ENCODE results near the gene TAF1B. TPM values are rescaled to one million over a fixed set of nuclear protein-coding genes. Genes with fewer than 3 reads are reported as not detected.

TAF1B gene
- total RNA-seq, 1 experiment from 2014 or later = 24.8 TPM

GRCh38 chr2:9950521-9951271 lies 107.4 kb downstream of the TAF1B start:
- peak in 1 of 2 experiments; percentile 32 for DNase-seq
- ChIA-PET CTCF (no interaction called here), POLR2A (ENCODE audit: unreplicated experiment) (no interaction called here)
- H3K4me3 ChIP-seq = peak overlapping the region; percentile 59; the same call in 1 of the 2 replicates
- H4K20me1 ChIP-seq (ENCODE audit: insufficient read depth) = 0 out of 2 replicates have a peak, but pooled peaks cover 10% of the 10 kb centered on the region
- no peak overlapping the region; the same call in 1 of the 2 replicates for H3K27ac ChIP-seq
- H3K9me3 ChIP-seq (ENCODE audit: insufficient read depth, low read depth) = no peaks in the 10 kb centered on the region
- TF ChIP-seq EZH2 (IDR thresholded peaks at IDR 0.05; ENCODE audit: low read depth) = no peak
- TF ChIP-seq, protein P1, sequence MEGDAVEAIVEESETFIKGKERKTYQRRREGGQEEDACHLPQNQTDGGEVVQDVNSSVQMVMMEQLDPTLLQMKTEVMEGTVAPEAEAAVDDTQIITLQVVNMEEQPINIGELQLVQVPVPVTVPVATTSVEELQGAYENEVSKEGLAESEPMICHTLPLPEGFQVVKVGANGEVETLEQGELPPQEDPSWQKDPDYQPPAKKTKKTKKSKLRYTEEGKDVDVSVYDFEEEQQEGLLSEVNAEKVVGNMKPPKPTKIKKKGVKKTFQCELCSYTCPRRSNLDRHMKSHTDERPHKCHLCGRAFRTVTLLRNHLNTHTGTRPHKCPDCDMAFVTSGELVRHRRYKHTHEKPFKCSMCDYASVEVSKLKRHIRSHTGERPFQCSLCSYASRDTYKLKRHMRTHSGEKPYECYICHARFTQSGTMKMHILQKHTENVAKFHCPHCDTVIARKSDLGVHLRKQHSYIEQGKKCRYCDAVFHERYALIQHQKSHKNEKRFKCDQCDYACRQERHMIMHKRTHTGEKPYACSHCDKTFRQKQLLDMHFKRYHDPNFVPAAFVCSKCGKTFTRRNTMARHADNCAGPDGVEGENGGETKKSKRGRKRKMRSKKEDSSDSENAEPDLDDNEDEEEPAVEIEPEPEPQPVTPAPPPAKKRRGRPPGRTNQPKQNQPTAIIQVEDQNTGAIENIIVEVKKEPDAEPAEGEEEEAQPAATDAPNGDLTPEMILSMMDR (conservative IDR thresholded peaks at IDR 0.05) = no peak; the same call in 1 of the 2 replicates
- H3K36me3 ChIP-seq (ENCODE audit: low read depth) = 0 out of 2 replicates have a peak, but pooled peaks cover 8% of the 10 kb centered on the region
- H3K9me2 ChIP-seq (ENCODE audit: insufficient read depth) = no peaks in the 10 kb centered on the region
- H3K4me1 ChIP-seq (replicated peaks; ENCODE audit: insufficient read depth) = peaks cover 37% of the 10 kb centered on the region
- no peaks in the 10 kb centered on the region for H3K27me3 ChIP-seq (ENCODE audit: insufficient read depth, low read depth)
- peak overlapping the region; percentile 76; the same call in 1 of the 2 replicates for H2AFZ ChIP-seq
- no peaks in the 10 kb centered on the region; the same call in 1 of the 2 replicates for H3F3A ChIP-seq (ENCODE audit: insufficient read depth, low read depth)
- TSS peak; percentile 49 for BruUV-seq (replicated peaks)
- peak overlapping the region; percentile 84 for H3K4me2 ChIP-seq
- intact Hi-C loops (cut with micrococcal nuclease; ENCODE audit: unreplicated experiment) = loop anchor here (1.0 to 2.0 kb wide), 2 partner anchors 46 to 53 kb away; no protein-coding TSS in a partner anchor
- peaks cover 35% of the 10 kb centered on the region for H3K79me2 ChIP-seq (ENCODE audit: low read depth)

DNA sequence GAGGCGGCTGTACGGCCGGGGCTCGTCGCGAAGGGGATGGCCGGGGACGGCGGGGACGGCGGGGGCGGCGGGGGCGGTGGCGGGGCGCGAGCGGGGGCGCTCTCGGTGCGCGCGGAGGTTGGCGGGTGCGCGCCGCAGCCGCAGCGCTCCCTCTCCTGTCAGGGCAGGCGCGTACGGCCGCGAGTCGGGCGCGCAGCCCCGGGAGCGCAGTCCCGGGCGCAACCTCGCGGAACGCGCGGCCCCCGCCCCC lies 107.9 kb downstream of the TAF1B start:
- Histone ChIP-seq H3F3A (ENCODE audit: insufficient read depth, low read depth) (no peaks in the 10 kb centered on the region; the same call in 1 of the 2 replicates), H4K20me1 (ENCODE audit: insufficient read depth) (0 out of 2 replicates have a peak, but pooled peaks cover 10% of the 10 kb centered on the region), H3K4me2 (peak overlapping the region; percentile 84; the same call in 1 of the 2 replicates), H3K79me2 (ENCODE audit: low read depth) (peaks cover 40% of the 10 kb centered on the region), H3K27ac (no peak overlapping the region; the same call in 1 of the 2 replicates), H3K9me3 (ENCODE audit: insufficient read depth, low read depth) (no peaks in the 10 kb centered on the region), H2AFZ (peak overlapping the region; percentile 76; the same call in 1 of the 2 replicates), H3K27me3 (ENCODE audit: insufficient read depth, low read depth) (no peaks in the 10 kb centered on the region), H3K4me3 (peak overlapping the region; percentile 59; the same call in 1 of the 2 replicates), H3K9me2 (ENCODE audit: insufficient read depth) (no peaks in the 10 kb centered on the region), H3K36me3 (ENCODE audit: low read depth) (0 out of 2 replicates have a peak, but pooled peaks cover 11% of the 10 kb centered on the region), H3K4me1 (replicated peaks; ENCODE audit: insufficient read depth) (peaks cover 32% of the 10 kb centered on the region)
- no peak for TF ChIP-seq EZH2 (IDR thresholded peaks at IDR 0.05; ENCODE audit: low read depth)
- TF ChIP-seq, protein P1 (conservative IDR thresholded peaks at IDR 0.05) = no peak
- BruUV-seq (replicated peaks) = no TSS peak
- DNase-seq = no peak
- intact Hi-C loops (cut with micrococcal nuclease; ENCODE audit: unreplicated experiment) = loop anchor here (1.0 to 2.0 kb wide), 2 partner anchors 46 to 54 kb away; no protein-coding TSS in a partner anchor
- ChIA-PET POLR2A (ENCODE audit: unreplicated experiment) (no interaction called here), CTCF (no interaction called here)

DNA sequence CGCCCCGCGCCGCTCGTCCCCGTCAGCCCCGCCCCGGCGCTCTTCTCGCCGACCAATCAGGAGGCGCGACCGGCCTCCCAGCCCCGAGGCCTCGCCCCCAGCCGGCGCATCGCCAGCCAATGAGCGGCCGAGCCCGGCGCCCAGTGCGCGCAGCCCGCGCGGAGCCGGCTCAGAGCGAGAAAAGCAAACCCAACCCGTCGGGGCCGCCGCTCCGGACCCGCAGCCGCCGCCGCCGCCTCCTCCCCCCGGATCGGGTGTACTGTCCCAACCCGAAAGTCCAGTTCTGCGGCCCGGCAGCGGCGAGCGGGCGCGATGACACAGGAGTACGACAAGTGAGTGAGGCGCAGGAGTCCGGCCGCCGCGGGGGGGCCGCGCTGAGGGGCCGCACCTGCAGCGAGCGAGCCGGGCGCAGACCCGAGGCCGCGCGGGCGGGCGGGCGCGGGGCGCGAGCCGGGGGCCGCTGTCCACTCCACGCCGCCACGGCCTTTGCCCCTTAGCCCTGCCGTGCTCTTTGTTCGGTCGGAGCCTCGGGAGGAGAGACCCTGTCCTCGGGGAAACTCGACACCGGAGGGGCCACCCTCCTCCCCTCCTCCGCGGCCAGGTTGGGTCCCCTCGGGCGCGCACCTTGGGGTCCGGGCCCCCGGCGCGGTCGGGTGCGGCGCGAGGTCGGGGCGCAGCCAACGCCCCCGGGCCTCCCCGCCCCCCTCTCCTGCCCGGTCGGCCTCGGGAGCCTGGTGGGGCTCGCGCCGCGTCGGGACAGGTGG lies 108.4 kb downstream of the TAF1B start, which contains the start of gene GRHL1:
Gene GRHL1, plus strand, starts transcription at position 172 of the 764 bp plus-strand sequence. Its CDS starts 141 bp downstream, at position 313.
- DNase-seq = peak; percentile 85 to 96
- H3K9me3 ChIP-seq (ENCODE audit: insufficient read depth, low read depth) = no peaks in the 10 kb centered on the region
- intact Hi-C loops (cut with micrococcal nuclease; ENCODE audit: unreplicated experiment) = loop anchor here (1.0 to 2.0 kb wide), 2 partner anchors 47 to 54 kb away; no protein-coding TSS in a partner anchor
- H4K20me1 ChIP-seq (ENCODE audit: insufficient read depth) = peaks cover 10% of the 10 kb centered on the region; the same call in 1 of the 2 replicates
- TF ChIP-seq EZH2 (IDR thresholded peaks at IDR 0.05; ENCODE audit: low read depth) = no peak
- TF ChIP-seq, protein P1 (conservative IDR thresholded peaks at IDR 0.05) = no peak
- CTCF ChIA-PET = no interaction called here
- peak within 1 kb of the TSS; percentile 64 for H3K27ac ChIP-seq
- peaks cover 45% of the 10 kb centered on the region for H3K79me2 ChIP-seq (ENCODE audit: low read depth)
- no peaks in the 10 kb centered on the region; the same call in 1 of the 2 replicates for H3F3A ChIP-seq (ENCODE audit: insufficient read depth, low read depth)
- H3K4me3 ChIP-seq = peak within 1 kb of the TSS; percentile 61
- H3K36me3 ChIP-seq (ENCODE audit: low read depth) = 0 out of 2 replicates have a peak, but pooled peaks cover 11% of the 10 kb centered on the region
- H3K4me1 ChIP-seq (replicated peaks; ENCODE audit: insufficient read depth) = peaks cover 27% of the 10 kb centered on the region
- POLR2A ChIA-PET (ENCODE audit: unreplicated experiment) = no interaction called here
- no peaks in the 10 kb centered on the region for H3K27me3 ChIP-seq (ENCODE audit: insufficient read depth, low read depth)
- H3K4me2 ChIP-seq = peak within 1 kb of the TSS; percentile 84
- peak within 1 kb of the TSS; percentile 76; the same call in 1 of the 2 replicates for H2AFZ ChIP-seq
- no TSS peak for BruUV-seq (replicated peaks)
- no peaks in the 10 kb centered on the region for H3K9me2 ChIP-seq (ENCODE audit: insufficient read depth)
